PC-9 (cell line): Measurements from ENCODE around the gene NTM.

Experiments
- EZH2 ChIP-seq: fragments of 200-600 bp; sonication (generic); IDR thresholded peaks from 2 replicates; pipeline ENCODE4 v1.8.0; 2017; ENCODE audit warnings: antibody characterized with exemption, low read depth
- TF ChIP-seq, protein P1 (sequence below): fragments of 200-600 bp; sonication (generic); conservative IDR thresholded peaks from 2 replicates; pipeline ENCODE4 v1.6.1; 2017; ENCODE audit warnings: mixed run types, antibody characterized with exemption, mild to moderate bottlenecking, moderate library complexity

DNA sequence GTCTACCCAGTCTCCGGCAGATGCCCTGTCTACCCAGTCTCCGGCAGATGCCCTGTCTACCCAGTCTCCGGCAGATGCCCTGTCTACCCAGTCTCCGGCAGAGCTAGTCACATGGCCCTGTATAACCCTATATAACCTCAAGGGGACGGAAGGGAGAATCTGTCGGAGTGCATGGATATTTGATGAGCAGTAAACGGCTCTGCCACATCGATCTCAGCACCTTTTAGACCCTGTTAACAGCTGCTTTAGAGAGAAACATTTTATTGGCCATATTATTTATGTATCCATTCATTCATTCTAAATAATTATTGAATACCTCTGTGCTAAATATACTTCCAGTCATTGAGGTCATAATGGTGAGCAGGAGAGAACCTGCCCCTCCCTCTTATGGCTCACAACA lies 228.9 kb downstream of the NTM start:
- TF ChIP-seq, protein P1, sequence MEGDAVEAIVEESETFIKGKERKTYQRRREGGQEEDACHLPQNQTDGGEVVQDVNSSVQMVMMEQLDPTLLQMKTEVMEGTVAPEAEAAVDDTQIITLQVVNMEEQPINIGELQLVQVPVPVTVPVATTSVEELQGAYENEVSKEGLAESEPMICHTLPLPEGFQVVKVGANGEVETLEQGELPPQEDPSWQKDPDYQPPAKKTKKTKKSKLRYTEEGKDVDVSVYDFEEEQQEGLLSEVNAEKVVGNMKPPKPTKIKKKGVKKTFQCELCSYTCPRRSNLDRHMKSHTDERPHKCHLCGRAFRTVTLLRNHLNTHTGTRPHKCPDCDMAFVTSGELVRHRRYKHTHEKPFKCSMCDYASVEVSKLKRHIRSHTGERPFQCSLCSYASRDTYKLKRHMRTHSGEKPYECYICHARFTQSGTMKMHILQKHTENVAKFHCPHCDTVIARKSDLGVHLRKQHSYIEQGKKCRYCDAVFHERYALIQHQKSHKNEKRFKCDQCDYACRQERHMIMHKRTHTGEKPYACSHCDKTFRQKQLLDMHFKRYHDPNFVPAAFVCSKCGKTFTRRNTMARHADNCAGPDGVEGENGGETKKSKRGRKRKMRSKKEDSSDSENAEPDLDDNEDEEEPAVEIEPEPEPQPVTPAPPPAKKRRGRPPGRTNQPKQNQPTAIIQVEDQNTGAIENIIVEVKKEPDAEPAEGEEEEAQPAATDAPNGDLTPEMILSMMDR, result no peak
- no peak for TF ChIP-seq EZH2
